GM12872 (cell line): Measurements from ENCODE around the gene CAMTA1.

Experiments used
- CTCF ChIP-seq: IDR thresholded peaks from 3 replicates; pipeline ENCODE4 v1.5.1; 2011; ENCODE audit warnings: low read depth, mild to moderate bottlenecking, low read length, moderate library complexity; ENCODE audit not compliant: insufficient read depth

The CAMTA1 gene

DNA sequence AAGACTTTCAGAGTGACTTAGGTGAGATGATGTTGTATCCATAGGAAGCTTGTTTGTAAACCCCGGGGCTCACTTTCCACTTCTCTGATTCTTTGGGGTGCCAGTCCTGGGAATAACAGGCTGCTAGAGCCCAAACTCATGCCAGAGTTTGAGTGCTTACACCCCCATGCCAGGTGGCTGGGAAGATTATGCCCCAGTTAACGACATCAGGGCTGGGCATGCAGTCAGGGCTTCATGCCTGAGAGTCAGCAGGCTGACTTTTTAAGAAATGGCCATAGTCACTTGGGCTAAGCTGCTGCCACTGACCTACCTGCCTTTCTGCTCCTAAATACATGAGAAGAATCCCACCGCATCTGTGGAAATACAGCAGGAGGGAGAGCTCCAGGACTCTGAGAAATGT, 560.3 kb downstream of the CAMTA1 start:
- no peak for TF ChIP-seq CTCF

GRCh38 chr1:7346070-7346596, 560.9 kb downstream of the CAMTA1 start:
- no peak for TF ChIP-seq CTCF

DNA sequence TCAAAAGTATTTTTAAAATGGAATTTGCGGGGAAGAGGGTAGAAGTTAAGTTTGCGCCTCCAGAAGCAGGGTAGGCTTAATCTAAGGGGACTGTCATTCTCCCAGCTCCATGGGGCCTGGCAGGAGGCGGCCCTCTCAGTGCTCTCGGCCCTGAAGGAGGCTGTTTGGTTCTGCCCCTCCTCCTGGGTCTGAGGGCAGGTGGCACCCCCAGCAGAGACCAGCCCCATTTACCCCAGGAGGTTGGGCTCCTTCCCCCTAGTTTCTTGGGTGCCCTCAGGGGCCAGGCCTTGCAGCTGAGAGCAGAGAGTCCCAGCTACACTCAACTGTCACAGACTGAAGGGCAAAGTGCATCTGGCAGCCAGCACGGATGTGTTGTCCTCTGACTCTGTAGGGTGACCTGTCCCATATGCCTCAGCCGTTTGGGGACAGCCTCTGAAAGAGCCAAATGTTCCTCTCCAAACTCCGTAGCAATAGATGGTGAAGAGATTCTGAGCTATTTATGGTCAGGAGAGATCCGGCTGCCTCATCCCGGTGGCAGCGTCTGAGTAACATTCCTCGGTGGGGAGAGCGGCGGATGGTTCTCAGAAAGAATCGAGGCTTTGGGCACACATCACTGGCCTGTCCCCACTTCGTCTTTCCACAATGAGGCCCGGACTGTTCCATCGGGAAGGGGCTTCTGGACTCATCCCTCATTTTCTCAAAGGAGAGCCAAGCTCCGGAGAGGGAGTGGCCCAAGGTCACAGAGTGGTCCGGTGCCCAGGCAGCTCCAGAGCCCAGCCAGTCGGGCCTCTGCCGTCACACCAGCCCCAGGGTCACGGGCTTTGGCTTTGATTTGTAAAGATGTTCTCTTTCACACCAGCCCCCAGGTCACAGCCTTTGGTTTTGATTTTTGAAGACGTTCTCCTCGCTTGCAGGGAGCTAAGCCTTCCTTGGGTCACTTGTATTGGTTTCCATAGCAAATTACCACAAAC, 561.6 kb downstream of the CAMTA1 start:
- no peak for TF ChIP-seq CTCF

DNA sequence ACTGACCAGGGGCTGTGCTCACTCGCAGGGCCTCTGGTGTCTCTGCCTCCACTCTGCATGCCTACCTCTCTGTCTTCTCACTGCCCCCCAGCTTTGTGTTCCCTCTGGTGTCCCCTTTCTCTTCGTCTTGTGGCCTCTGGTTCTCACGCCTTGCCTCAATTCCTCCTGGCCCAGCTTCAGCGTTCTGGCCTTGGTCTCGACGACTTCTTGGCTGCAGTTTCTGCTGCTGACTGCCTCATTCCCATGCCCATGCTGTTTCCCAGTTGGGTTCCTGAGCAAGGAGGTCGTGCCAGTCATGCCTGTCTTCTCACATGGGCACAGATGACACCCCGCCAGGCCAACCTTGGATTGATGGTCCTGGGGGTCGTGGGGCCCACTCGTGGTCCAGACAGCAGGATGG, 562.8 kb downstream of the CAMTA1 start:
- no peak for TF ChIP-seq CTCF

DNA sequence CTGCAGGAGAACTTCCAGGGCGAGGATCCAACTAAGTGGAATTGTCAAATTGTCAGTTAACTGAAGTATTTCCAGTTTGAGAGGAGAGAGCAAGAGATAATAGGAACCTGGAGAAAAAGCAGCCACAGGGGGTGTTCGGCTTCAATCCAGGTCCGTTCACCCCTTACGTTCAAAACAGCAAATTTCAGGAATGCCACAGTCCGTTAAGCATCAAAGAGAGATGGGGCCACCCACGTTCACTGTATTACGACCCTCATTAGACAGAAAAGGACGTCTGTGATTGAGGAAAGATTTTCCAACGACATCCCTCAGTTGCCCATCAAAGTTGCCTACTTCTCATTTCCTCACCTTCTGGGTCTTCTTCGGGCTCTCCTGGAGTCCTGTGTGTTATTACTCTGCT, 563.3 kb downstream of the CAMTA1 start:
- no peak for TF ChIP-seq CTCF

DNA sequence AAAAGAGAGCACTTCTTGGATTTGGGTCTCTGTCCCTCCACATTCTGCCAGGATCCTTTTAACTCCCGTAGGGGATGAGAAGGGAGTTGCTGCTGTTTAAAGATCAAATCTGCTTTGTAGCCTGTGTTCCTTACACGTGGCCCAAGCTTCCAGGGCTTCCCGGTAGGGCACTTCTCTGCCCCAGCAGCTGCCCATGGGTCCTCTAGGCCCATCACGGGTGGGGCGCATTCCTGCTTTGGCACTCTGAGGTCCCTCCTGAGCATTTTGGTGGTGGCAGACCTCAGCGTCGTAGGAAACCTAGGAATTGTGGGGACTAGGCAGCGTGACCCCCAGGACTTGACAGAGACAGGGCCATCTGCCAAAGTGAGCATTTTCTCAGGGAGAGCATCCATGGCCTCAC, 565.5 kb downstream of the CAMTA1 start:
- no peak for TF ChIP-seq CTCF

DNA sequence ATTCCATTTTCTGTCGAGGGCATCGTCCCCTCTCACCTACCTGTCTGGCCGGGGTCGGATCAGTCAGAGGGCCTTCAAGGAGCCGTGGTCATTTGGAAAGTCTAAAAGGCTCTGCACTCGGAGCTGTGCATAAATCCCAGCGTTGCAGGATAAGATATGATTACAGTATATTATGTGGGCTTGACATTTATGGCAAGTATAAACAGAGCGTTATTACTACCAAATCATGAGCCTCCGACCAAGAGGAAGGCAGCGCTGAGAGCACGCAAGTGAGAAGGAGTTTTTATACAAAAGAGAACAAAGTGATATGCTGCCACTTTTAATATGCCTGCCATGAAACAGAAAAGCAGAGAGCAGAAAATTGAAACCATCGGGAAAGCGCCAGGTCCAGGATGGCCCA, 566.4 kb downstream of the CAMTA1 start:
- no peak for TF ChIP-seq CTCF
